Choroid plexus epithelial cell (primary cell): ENCODE measurements around the gene MSH5.

Experiments used
- DNase-seq: peaks from one replicate; pipeline ENCODE4 v3.0.0-alpha.2; 2010; ENCODE audit warnings: low read depth
- H3K4me3 ChIP-seq: 2 replicates; pipeline ENCODE4 v1.5.1; 2011; ENCODE audit warnings: low read depth, mild to moderate bottlenecking, control low read depth, low read length, moderate library complexity
- CTCF ChIP-seq: conservative IDR thresholded peaks from 2 replicates; pipeline ENCODE4 v1.5.1; 2011; ENCODE audit warnings: low read depth, mild to moderate bottlenecking, control low read depth, inconsistent platforms, low read length, moderate library complexity

Gene MSH5

GRCh38 chr6:31737315-31737990, 2.4 kb upstream of the MSH5 start:
- peak; percentile 53 for DNase-seq
- peak overlapping the region; percentile 18 for H3K4me3 ChIP-seq
- no peak for TF ChIP-seq CTCF

GRCh38 chr6:31737991-31738979, 1.5 kb upstream of the MSH5 start:
- peak overlapping the region; percentile 13 for H3K4me3 ChIP-seq
- peak; percentile 93 for DNase-seq
- TF ChIP-seq CTCF, result peak; percentile 40

GRCh38 chr6:31740397-31741223, 805 bp downstream of the MSH5 start:
- no peak for DNase-seq
- H3K4me3 ChIP-seq, result peak overlapping the region; percentile 93
- no peak for TF ChIP-seq CTCF

- no peak for DNase-seq
- TF ChIP-seq CTCF, result no peak
- H3K4me3 ChIP-seq, result no peak overlapping the region
Measured at GRCh38 chr6:31741815-31742214, 2.0 kb downstream of the MSH5 start.

- DNase-seq, result no peak
- H3K4me3 ChIP-seq, result no peak overlapping the region
- TF ChIP-seq CTCF, result no peak
Measured at GRCh38 chr6:31742894-31743293, 3.1 kb downstream of the MSH5 start.

- no peak for DNase-seq
- TF ChIP-seq CTCF, result no peak
- no peak overlapping the region for H3K4me3 ChIP-seq
Measured at GRCh38 chr6:31744422-31744821, 4.6 kb downstream of the MSH5 start.
